GM21360 (cell line): Measurements from ENCODE around the gene MAN2C1.
"Not testable (repeated sequence)": the region's sequence is repeated elsewhere in the genome, so short reads cannot be mapped to it uniquely, and the experiment has no call there.

Source experiments
- ATAC-seq: cut with Tn5 transposase; IDR thresholded peaks from one replicate; pipeline ENCODE4 v1.9.1; 2021; ENCODE audit warnings: mild to moderate bottlenecking, moderate library complexity; ENCODE audit not compliant: unreplicated experiment

Gene MAN2C1

DNA sequence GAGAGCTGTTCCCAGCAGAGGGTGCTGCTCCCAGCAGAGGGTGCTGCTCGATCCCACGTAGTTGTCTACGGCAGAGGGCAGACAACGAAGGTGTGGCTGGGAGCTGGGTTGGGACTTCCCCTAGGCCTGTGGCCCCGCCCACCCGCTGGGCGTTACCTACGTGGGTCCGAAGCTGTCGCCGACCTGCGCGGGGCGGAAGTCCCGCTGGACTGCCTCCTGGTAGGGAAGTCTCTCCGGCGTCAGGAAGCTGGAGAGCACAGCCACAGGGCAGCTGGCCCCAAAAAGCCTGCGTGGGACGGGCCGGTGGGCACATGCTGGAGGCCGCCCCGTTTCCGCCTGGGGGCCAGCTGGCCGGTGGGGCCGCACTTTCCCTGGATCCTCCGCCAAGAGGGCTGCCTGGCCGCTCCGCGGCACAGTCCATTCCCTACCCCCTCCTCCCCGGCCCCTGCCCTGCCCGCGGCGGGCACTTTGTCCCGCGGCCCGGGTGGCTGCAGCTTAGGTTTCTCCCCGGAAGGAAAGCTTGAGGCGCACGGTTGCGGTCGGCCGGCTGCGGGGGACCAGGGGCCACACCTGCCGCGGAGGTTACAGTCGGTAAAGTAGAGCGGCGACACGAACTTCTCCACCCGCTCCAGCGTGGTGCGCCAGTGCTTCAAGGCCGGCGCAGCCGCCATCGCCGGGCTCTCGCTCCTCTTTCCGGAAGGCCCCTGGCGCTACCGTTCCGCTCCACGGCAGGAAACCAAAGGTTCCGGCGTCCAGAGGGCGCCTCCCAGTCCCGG is at the start of gene MAN2C1:
MAN2C1 (minus strand) TSS at position 695 of the 776 bp plus-strand sequence; CDS start at position 671, 24 bp downstream.
- peak; percentile 82 for ATAC-seq

- ATAC-seq: no peak
Measured at GRCh38 chr15:75416584-75416983, 48.2 kb upstream of the MAN2C1 start.

DNA sequence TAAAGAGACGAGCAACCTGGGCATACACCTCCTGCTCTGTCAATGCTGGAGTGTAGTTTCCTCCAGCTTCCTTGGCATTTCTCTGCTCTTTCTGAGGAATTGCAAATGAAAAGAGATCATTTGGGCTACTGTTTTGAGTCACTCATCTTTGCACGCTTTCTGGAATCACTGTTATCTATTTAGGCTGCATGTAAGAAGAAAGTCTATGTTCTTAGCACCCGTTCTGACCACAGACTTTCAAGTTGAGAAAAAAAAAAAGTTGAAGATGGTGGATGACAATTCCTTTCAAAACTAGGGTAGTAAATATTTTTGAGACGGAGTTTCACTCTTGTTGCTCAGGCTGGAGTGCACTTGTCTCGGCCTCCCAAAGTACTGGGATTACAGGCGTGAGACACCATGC is 41.8 kb upstream of the MAN2C1 start:
- ATAC-seq: no peak

GRCh38 chr15:75407083-75407482 is 38.7 kb upstream of the MAN2C1 start:
- no peak for ATAC-seq

DNA sequence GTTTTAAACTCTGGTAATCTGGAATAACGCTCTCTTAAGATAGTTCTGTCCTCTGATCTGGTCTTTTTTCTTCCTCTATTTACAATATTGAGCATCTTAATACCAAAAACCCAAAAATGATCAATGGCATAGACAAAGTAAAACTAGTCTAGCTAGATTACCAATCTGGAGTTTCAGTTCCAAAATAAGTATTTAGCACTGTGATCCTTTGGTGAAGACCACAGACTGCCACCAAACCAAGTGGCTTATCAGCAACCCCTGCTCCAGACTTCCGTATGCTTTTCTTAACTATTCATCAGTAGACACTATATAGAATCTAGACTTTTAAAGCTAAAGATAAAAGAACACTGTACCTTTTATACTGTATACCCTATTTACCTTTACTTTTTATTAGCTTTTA is 35.5 kb upstream of the MAN2C1 start:
- no peak for ATAC-seq

- ATAC-seq: no peak
Measured at GRCh38 chr15:75397494-75397893, 29.1 kb upstream of the MAN2C1 start.

- ATAC-seq: no peak
Measured at GRCh38 chr15:75389791-75390382, 21.5 kb upstream of the MAN2C1 start.

DNA sequence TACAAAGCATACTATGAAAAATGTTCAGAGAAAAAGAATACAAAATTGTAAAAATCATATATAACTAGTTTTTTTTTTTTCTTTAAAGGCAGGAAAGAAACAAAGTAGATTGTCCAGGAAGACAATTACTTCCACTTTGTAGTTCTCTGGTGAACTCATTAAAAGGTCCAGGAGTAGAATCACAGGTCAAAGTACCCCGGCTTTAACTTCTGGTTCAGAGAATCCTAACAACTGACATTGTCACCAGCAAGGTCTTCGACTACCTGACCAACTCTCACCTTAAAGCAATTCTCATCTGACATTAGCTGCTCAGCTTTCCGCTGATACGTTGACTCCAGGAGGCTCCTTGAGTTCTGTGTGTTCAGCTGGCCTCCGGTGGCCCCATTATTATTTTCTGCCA is 15.6 kb upstream of the MAN2C1 start:
- ATAC-seq: not testable (repeated sequence)

GRCh38 chr15:75380773-75381172 is 12.4 kb upstream of the MAN2C1 start:
- no peak for ATAC-seq

DNA sequence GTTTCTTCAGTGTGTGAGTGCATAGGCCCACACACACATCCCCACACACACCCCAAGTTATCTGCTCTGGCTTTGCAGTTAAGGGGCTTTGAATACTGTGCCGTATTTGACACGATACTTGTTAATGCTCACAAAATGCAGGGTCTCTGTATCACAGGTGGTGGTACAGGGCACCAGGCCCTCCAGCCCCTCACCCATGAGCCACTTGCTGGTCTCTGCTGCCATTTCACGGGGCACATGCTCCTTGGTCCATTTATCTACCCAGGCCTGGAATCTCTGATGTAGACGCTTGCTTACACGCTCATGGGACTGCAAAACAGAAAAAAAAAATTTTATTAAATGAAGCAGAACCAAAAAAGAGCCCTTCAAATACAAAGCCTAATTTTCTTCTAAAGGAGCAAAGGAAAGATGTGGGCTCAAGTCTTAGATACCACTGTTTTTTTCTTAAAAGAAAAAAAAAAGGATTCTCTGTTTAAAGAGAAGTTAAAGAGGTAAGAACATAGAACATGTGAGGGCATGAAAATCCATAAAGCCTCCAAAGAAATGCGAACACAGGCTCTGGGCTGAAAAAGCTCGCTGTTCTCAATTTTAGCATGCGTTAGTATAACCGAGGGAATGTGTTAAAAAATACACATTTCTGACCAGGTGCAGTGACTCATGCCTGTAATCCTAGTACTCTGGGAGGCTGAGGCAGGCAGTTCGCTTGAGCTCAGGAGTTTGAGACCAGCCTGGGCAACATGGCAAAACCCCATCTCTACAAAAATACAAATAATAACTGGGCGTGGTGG is 3.7 kb upstream of the MAN2C1 start:
- no peak for ATAC-seq

- ATAC-seq: no peak
Measured at GRCh38 chr15:75371486-75371885, 3.1 kb upstream of the MAN2C1 start.

DNA sequence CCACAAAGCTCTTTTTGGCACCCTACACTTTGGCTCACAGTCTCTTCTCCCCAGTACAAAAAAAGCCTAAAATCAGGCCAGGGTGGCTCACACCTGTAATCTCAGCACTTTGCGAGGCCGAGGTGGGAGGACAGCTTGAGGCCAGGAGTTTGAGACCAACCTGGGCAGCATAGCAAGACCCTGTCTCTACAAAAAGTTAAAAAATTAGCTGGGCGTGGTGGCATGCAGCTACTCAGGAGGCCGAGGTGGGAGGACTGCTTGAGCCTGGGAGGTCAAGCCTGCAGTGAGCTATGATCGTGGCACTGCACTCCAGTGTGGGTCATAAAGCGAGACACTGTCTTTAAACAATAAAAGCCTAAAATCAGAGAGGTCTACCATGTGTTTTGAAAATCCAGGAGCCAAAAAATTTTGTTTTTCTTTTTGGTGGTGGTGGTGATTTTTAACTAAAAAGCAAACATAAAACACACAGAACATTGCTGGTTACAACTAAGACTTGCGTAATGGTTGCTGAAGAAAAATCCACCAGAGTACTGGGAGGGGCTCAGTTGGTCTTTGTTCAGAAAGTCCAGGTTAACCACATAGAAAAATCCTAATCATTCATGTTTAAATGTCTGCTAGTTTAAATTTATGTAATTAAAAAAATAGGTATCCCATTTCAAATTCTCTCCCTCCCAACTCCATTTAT is 1.6 kb upstream of the MAN2C1 start:
- no peak for ATAC-seq

GRCh38 chr15:75368689-75369239 is 357 bp upstream of the MAN2C1 start:
- no peak for ATAC-seq

GRCh38 chr15:75367406-75367912 is 948 bp downstream of the MAN2C1 start:
- ATAC-seq: no peak

DNA sequence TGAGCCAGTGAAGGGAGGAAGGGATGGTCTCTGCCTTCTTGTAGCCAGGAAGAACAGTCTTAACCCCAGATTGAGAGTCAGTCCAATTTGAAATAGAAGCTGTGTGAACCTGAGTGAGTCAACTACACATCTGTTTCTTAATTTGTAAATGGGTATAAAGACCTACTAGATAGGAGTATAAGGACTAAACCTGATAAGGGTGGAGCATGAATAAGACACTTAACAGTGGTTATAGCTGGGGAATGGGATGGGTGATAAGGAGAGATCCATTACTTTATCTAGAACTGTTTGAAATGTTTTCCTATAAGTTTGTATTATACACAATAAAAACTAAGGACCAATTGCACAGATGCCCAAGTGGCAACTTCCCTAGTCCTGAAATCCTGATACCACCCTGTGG is 1.4 kb downstream of the MAN2C1 start:
- no peak for ATAC-seq

DNA sequence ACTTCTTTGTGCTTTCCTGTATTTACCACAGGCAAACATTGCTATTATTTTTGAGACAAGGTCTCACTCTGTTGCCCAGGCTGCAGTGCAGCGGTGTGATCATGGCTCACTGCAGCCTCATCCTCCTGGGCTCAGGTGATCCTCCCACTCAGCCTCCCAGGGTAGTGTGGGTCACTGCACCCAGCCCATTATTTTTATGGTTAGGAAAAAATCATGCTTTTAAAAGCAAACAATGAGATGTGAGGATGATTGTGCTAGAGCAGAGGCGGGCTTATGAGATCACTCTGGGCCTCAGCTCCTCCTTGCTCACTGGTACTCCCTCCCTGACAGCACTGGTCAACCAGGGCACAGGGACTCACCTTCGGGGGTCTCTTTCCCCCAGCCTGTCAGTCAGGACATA is 2.2 kb downstream of the MAN2C1 start:
- ATAC-seq: no peak

DNA sequence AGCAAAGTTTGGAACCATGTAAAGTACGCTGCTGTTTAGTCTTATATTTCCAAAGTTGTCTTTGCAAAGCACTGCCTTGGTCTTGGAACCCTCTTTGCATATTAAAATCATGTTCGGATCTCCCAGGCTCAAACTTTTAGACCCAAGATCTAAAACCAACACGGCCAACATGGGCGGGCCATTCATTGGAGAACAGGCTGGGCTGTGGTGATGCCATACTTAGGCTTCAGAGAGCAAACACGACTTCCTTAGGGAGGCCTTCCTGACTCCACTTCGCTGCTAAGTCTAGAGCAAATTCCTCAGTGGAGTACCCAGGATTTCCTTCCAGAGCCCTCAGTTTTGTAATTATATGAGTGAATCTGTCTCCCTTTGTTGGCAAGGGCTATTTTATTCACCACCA is 3.5 kb downstream of the MAN2C1 start:
- ATAC-seq: no peak

- ATAC-seq: no peak
Measured at GRCh38 chr15:75363786-75364185, 4.6 kb downstream of the MAN2C1 start.

DNA sequence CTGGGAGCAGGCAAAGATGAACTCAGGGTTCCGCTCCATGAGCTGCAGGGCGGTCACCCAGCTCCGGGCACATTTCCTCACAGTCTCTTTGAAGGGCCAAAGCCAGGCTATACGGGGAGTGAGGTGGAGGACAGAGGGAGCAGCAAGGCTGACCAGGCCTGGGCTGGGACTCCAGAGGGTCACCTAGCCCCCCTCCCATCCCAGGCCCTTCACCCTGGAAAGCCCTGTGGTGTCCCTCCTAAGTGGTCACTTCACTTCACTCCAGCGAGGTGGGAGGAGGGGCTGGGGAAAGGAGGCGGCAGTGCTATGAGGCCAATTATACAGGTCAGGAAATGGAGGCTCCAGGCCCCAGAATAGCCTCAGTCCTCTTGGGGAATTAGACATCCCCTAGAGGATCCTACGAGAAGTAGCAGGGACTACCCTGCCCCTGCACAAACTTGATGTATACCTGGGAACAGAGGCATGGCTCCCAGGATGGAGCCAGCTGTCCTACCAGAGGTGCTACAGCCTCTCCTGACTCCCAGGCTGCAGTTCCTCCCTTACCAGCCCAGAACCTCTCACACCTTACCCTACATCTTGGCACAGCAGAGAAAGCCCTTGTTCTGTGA is 5.7 kb downstream of the MAN2C1 start:
- no peak for ATAC-seq

DNA sequence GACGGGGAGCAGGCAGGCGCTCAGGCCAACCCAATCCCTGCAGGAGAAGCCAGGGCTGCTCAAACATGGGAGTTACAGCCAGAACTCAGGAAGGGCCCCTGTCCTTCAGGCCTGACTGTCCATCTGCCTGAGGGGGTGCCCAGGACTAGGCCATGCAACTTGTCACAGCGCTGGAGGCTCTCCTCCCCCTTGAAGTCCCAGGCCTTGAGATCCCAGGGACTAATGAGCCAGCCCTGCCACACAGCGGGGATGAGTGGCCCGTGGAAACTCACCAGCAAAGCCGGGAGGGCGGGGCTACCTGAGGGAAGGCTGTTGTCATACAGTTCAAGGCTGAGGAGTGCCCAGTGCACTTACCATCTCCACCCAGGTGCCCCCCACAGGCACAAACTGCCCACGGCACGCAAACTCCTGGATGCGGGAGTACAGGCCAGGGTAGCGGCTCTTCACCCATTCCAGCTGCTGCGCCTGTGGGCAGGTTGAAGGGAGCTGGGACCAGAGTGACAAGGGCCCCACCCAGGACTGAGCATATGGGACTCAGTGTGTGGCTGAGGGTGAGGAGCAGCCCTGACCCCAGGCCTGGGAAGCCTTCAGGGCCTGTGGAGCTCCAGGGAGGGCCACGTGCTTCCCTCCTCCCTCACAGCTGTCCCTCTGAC is 6.3 kb downstream of the MAN2C1 start:
- no peak for ATAC-seq
